GM19468 (cell line): ENCODE results near the gene CD300H.

Experiments
- ATAC-seq: cut with Tn5 transposase; IDR thresholded peaks from one replicate; pipeline ENCODE4 v1.9.1; 2021; ENCODE audit warnings: mild to moderate bottlenecking, moderate library complexity, moderate number of reproducible peaks; ENCODE audit not compliant: unreplicated experiment; ENCODE audit errors: extremely low read depth

Gene CD300H

DNA sequence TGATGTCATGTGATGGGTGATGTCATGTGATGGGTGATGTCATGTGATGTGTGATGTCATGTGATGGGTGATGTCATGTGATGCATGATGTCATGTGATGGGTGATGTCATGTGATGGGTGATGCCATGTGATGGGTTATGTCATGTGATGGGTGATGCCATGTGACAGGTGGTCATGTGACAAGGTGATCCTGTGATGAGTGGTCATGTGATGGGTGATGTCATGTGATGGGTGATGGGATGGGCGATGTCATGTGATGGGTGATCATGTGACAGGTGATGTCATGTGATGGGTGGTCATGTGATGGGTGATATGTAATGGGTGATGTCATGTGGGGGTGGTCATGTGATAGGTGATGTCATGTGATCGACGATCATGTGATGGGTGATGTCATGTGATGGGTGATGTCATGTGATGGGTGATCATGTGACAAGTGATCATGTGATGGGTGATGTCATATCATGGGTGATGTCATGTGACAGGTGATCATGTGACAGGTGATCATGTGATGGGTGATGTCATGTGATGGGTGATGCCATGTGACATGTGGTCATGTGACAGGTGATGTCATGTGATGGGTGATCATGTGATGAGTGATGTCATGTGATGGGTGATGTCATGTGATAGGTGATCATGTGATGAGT, 53.2 kb downstream of the CD300H start:
- ATAC-seq, result no peak

DNA sequence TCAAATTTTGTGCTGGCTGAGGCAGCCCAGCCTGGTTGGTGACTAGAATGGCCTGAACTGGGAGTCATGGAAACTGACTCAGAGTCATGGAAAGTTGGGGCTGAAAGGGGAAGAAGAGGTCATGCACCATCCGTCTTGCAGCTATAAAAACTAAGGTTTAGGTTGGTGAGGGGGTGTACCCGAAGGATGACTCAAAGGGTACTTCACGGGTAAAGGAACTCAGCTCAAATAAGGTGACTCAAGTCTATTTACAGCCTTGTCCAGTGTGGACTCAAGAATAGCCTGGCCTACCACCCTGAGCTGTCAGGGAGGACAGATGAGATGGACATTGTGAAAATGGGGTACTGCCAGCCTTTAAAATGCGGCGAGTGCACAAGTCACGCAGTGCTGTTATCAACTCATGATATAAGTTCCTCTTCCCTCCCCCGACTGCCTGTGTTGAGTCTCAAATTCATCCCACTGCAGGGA, 54.7 kb downstream of the CD300H start:
- ATAC-seq, result no peak

DNA sequence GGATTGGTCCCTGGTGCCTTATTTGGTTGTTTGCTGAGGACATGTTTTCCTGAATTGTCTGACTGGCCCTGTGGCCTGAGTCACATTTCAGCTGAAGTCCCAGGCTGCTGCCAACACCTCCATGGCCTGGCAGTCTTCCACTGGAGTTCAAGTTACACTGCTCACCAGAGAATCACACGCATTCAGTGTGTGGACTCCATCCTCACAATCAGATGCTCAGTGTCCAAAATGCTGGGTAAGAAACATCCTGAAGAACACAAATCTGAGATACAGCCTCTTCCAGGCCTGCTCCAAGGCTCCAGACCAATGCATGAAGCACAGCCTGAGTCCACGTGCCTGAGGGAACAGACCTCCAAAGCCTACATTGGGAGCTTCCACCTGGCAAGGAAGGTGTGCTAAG, 55.3 kb downstream of the CD300H start:
- ATAC-seq, result no peak
